SK-N-SH treated with all-trans-retinoic acid at 6 μM for 48 hours (cell line): ENCODE data around the gene OR6B1.
A peak's percentile ranks its signal among the peaks of the same experiment; 100 is the strongest.
"Not testable (repeated sequence)": the region's sequence is repeated elsewhere in the genome, so short reads cannot be mapped to it uniquely, and the experiment has no call there.

Experiments used
- ATAC-seq: fragments of 200-7000 bp; cut with Tn5 transposase; 3 replicates; pipeline ENCODE4 v1.9.1; 2020; ENCODE audit warnings: mild to moderate bottlenecking, moderate library complexity
- ARNTL ChIP-seq: fragments of 450-650 bp; formaldehyde crosslinking; IDR thresholded peaks from 2 replicates; pipeline ENCODE4 v1.5.0; 2020; ENCODE audit warnings: low read depth, mild to moderate bottlenecking, moderate library complexity, borderline replicate concordance
- BACH2 ChIP-seq: fragments of 250-450 bp; sonication (Bioruptor Pico); IDR thresholded peaks from 2 replicates; pipeline ENCODE4 v1.9.0; 2021; ENCODE audit warnings: mild to moderate bottlenecking, borderline replicate concordance
- CSDC2 ChIP-seq: fragments of 250-450 bp; sonication (Bioruptor Pico); IDR thresholded peaks from 2 replicates; pipeline ENCODE4 v1.5.0; 2020; ENCODE audit warnings: mild to moderate bottlenecking, moderate library complexity
- ESRRG ChIP-seq: fragments of 250-450 bp; sonication (Bioruptor Pico); IDR thresholded peaks from 2 replicates; pipeline ENCODE4 v1.6.1; 2021; ENCODE audit warnings: mild to moderate bottlenecking
- GLIS3 ChIP-seq: fragments of 250-450 bp; sonication (Bioruptor Pico); IDR thresholded peaks from 2 replicates; pipeline ENCODE4 v1.5.0; 2020; ENCODE audit warnings: mild to moderate bottlenecking, moderate library complexity
- ISL1 ChIP-seq: fragments of 250-450 bp; sonication (Bioruptor Pico); IDR thresholded peaks from 2 replicates; pipeline ENCODE4 v2.1.2; 2022; ENCODE audit warnings: mild to moderate bottlenecking, moderate library complexity
- OSR1 ChIP-seq: fragments of 250-450 bp; sonication (Bioruptor Pico); IDR thresholded peaks from 2 replicates; pipeline ENCODE4 v1.8.0; 2022; ENCODE audit warnings: moderate library complexity, mild to moderate bottlenecking, inconsistent platforms
- PPARA ChIP-seq: fragments of 250-450 bp; sonication (Bioruptor Pico); IDR thresholded peaks from 2 replicates; pipeline ENCODE4 v1.5.0; 2020; ENCODE audit warnings: mild to moderate bottlenecking, borderline replicate concordance
- SNAI2 ChIP-seq: fragments of 250-450 bp; sonication (Bioruptor Pico); IDR thresholded peaks from 2 replicates; pipeline ENCODE4 v1.5.0; 2020; ENCODE audit warnings: mild to moderate bottlenecking, moderate library complexity
- TCF4 ChIP-seq: fragments of 250-450 bp; sonication (Bioruptor Pico); IDR thresholded peaks from 2 replicates; pipeline ENCODE4 v1.8.0; 2021; ENCODE audit warnings: mild to moderate bottlenecking, moderate library complexity, borderline replicate concordance
- TOX ChIP-seq: fragments of 250-450 bp; sonication (Bioruptor Pico); IDR thresholded peaks from 2 replicates; pipeline ENCODE4 v1.8.0; 2021; ENCODE audit warnings: mild to moderate bottlenecking, moderate library complexity, borderline replicate concordance
- ZC3H10 ChIP-seq: fragments of 250-450 bp; sonication (Bioruptor Pico); IDR thresholded peaks from 2 replicates; pipeline ENCODE4 v1.5.1; 2021; ENCODE audit warnings: mild to moderate bottlenecking, moderate library complexity
- ZFP3 ChIP-seq: fragments of 250-450 bp; sonication (Bioruptor Pico); IDR thresholded peaks from 2 replicates; pipeline ENCODE4 v1.5.0; 2020; ENCODE audit warnings: mild to moderate bottlenecking, moderate library complexity
- ZFP30 ChIP-seq: fragments of 450-650 bp; formaldehyde crosslinking; IDR thresholded peaks from 2 replicates; pipeline ENCODE4 v1.5.0; 2022; ENCODE audit warnings: mild to moderate bottlenecking, moderate library complexity
- ZNF565 ChIP-seq: fragments of 450-650 bp; formaldehyde crosslinking; conservative IDR thresholded peaks from 2 replicates; pipeline ENCODE4 v1.5.0; 2020; ENCODE audit warnings: low read depth, mild to moderate bottlenecking, moderate library complexity
- ZNF70 ChIP-seq: fragments of 450-650 bp; formaldehyde crosslinking; IDR thresholded peaks from 2 replicates; pipeline ENCODE4 v1.5.0; 2020; ENCODE audit warnings: mild to moderate bottlenecking, moderate library complexity
- ZNF8 ChIP-seq: fragments of 450-650 bp; formaldehyde crosslinking; IDR thresholded peaks from 2 replicates; pipeline ENCODE4 v1.5.0; 2020; ENCODE audit warnings: mild to moderate bottlenecking, moderate library complexity
- TF ChIP-seq, protein P1 (sequence below): fragments of 250-450 bp; sonication (Bioruptor Pico); IDR thresholded peaks from 2 replicates; pipeline ENCODE4 v1.8.0; 2020; ENCODE audit warnings: mild to moderate bottlenecking, moderate library complexity, borderline replicate concordance
- TF ChIP-seq, protein P2 (sequence below): fragments of 250-450 bp; sonication (Bioruptor Pico); IDR thresholded peaks from 2 replicates; pipeline ENCODE4 v1.5.1; 2021; ENCODE audit warnings: mild to moderate bottlenecking, moderate library complexity
- TF ChIP-seq, protein P3 (sequence below): fragments of 250-450 bp; sonication (Bioruptor Pico); IDR thresholded peaks from 2 replicates; pipeline ENCODE4 v1.5.0; 2020; ENCODE audit warnings: mild to moderate bottlenecking, moderate library complexity

OR6B1 gene

DNA sequence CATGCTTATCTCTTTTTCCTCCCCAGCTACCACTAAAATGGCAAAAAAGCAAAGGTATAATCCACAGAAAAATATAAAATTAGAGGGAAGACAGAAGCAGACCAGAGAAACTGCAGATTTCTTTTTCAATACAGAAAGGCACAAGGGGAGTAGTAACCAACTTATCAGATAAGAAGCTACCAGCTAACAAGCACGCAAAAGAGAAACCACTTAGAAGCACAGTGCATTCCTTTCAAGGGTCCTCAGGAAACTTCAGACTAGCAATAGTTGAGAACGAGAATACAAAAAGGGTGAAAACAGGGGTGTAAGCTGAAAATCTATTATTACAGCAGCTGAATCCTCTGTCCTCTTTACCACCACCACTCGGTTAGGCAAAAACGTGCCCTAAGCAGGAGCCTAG is 38.8 kb downstream of the OR6B1 start:
- TF ChIP-seq PPARA (CRISPR knock-in tag) (no peak), TOX (CRISPR knock-in tag) (no peak)
- ATAC-seq, result peak; percentile 26; the same call in 1 of the 3 replicates

DNA sequence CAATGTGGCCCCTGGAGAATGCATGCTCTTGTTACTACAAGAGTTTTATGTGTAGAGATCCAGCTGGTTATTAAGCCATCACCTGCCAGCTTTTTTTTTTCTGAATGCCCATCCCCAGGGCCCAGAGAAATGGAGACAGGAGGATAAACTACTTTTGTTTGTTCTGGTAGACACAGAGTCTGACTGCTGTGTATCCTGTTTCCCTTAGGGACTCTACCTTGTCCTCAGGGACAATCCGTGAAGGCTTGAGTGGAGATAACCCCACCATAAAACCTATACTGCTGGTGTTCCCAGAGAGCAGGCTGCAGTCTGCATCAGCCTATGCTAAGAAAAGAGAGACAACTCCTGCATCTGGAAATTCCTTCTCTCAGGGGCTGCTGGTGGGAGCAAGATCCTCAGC is 48.5 kb downstream of the OR6B1 start, which contains the start of gene OR2A5:
Gene OR2A5 (plus strand): TSS at position 301 of the 400 bp plus-strand sequence. CDS start 1,454 bp downstream, outside the sequence.
- no peak for ATAC-seq
- no peak for TF ChIP-seq ISL1
- TF ChIP-seq ZFP30 (CRISPR knock-in tag), result no peak
- no peak for TF ChIP-seq ZNF70

DNA sequence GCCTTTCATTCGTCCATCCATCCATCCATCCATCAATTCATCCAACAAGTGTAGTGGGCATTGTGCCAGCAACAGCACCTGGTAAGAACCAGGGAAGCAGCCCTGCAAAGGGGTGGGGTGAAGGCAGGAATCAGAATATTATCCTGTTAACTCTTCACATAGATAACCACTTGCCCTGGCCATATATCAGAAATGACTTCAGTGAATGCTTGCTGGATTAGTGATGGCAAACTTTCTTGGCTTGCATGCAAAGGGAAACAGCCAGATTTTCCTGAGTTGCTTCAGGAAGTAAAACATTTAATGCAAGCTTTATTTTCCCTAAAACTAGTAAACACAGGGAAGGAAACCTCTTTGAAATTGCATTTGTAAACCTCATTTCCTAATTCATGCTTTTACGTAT is 49.4 kb downstream of the OR6B1 start:
- ATAC-seq, result no peak

DNA sequence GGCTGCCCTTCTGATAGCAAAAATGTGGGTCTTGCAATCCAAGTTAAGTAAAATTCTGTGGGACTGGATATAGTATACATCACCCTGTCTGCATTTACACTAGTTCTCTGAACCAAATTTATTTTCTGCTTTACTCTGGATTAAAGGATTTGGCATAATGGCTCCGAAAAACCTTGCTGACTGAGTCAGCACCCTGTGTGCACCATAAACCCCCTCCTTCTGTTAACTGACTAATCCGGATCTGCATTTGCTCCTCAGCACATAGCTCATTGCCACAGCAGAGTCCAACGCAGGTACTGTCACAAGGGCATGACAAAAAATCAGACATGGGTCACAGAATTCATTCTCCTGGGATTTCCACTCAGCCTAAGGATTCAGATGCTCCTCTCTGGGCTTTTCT is 50.0 kb downstream of the OR6B1 start:
- 0 out of 3 replicates have a peak, but pooled peaks have one; percentile 30 for ATAC-seq
- no peak for TF ChIP-seq ARNTL
- TF ChIP-seq, protein P1, sequence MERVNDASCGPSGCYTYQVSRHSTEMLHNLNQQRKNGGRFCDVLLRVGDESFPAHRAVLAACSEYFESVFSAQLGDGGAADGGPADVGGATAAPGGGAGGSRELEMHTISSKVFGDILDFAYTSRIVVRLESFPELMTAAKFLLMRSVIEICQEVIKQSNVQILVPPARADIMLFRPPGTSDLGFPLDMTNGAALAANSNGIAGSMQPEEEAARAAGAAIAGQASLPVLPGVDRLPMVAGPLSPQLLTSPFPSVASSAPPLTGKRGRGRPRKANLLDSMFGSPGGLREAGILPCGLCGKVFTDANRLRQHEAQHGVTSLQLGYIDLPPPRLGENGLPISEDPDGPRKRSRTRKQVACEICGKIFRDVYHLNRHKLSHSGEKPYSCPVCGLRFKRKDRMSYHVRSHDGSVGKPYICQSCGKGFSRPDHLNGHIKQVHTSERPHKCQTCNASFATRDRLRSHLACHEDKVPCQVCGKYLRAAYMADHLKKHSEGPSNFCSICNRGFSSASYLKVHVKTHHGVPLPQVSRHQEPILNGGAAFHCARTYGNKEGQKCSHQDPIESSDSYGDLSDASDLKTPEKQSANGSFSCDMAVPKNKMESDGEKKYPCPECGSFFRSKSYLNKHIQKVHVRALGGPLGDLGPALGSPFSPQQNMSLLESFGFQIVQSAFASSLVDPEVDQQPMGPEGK (CRISPR knock-in tag), result no peak

More for the DNA sequence above, 49.4 kb downstream of the OR6B1 start:
- TF ChIP-seq, protein P1 (CRISPR knock-in tag), result no peak
- no peak for TF ChIP-seq SNAI2 (CRISPR knock-in tag)
- TF ChIP-seq, protein P2, sequence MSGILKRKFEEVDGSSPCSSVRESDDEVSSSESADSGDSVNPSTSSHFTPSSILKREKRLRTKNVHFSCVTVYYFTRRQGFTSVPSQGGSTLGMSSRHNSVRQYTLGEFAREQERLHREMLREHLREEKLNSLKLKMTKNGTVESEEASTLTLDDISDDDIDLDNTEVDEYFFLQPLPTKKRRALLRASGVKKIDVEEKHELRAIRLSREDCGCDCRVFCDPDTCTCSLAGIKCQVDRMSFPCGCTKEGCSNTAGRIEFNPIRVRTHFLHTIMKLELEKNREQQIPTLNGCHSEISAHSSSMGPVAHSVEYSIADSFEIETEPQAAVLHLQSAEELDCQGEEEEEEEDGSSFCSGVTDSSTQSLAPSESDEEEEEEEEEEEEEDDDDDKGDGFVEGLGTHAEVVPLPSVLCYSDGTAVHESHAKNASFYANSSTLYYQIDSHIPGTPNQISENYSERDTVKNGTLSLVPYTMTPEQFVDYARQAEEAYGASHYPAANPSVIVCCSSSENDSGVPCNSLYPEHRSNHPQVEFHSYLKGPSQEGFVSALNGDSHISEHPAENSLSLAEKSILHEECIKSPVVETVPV (CRISPR knock-in tag), result no peak
- TF ChIP-seq ISL1, result no peak
- TF ChIP-seq, protein P3, sequence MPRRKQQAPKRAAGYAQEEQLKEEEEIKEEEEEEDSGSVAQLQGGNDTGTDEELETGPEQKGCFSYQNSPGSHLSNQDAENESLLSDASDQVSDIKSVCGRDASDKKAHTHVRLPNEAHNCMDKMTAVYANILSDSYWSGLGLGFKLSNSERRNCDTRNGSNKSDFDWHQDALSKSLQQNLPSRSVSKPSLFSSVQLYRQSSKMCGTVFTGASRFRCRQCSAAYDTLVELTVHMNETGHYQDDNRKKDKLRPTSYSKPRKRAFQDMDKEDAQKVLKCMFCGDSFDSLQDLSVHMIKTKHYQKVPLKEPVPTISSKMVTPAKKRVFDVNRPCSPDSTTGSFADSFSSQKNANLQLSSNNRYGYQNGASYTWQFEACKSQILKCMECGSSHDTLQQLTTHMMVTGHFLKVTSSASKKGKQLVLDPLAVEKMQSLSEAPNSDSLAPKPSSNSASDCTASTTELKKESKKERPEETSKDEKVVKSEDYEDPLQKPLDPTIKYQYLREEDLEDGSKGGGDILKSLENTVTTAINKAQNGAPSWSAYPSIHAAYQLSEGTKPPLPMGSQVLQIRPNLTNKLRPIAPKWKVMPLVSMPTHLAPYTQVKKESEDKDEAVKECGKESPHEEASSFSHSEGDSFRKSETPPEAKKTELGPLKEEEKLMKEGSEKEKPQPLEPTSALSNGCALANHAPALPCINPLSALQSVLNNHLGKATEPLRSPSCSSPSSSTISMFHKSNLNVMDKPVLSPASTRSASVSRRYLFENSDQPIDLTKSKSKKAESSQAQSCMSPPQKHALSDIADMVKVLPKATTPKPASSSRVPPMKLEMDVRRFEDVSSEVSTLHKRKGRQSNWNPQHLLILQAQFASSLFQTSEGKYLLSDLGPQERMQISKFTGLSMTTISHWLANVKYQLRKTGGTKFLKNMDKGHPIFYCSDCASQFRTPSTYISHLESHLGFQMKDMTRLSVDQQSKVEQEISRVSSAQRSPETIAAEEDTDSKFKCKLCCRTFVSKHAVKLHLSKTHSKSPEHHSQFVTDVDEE (CRISPR knock-in tag), result no peak
- no peak for TF ChIP-seq CSDC2 (CRISPR knock-in tag)
- no peak for TF ChIP-seq ZFP30 (CRISPR knock-in tag)
- TF ChIP-seq OSR1 (CRISPR knock-in tag), result no peak
- TF ChIP-seq PPARA (CRISPR knock-in tag), result no peak
- no peak for TF ChIP-seq TOX (CRISPR knock-in tag)
- no peak for TF ChIP-seq ZNF565 (CRISPR knock-in tag)
- TF ChIP-seq ZC3H10, result no peak
- no peak for TF ChIP-seq BACH2 (CRISPR knock-in tag)
- no peak for TF ChIP-seq ARNTL
- no peak for TF ChIP-seq ZNF70
- TF ChIP-seq ZFP3 (CRISPR knock-in tag), result no peak
- TF ChIP-seq GLIS3 (CRISPR knock-in tag), result no peak
- TF ChIP-seq ZNF8 (CRISPR knock-in tag), result no peak
- TF ChIP-seq ESRRG (CRISPR knock-in tag), result no peak
- TF ChIP-seq TCF4 (CRISPR knock-in tag), result no peak

DNA sequence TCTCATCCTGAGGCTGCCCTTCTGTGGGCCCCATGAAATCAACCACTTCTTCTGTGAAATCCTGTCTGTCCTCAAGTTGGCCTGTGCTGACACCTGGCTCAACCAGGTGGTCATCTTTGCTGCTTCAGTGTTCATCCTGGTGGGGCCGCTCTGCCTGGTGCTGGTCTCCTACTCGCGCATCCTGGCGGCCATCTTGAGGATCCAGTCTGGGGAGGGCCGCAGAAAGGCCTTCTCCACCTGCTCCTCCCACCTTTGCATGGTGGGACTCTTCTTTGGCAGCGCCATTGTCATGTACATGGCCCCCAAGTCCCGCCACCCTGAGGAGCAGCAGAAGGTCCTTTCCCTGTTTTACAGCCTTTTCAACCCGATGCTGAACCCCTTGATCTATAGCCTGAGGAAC is 50.8 kb downstream of the OR6B1 start:
- ATAC-seq, result not testable (repeated sequence)
